ENCODE measurements around the gene SLC44A4.
"Not testable (repeated sequence)": the region's sequence is repeated elsewhere in the genome, so short reads cannot be mapped to it uniquely, and the experiment has no call there.

SLC44A4 gene

DNA sequence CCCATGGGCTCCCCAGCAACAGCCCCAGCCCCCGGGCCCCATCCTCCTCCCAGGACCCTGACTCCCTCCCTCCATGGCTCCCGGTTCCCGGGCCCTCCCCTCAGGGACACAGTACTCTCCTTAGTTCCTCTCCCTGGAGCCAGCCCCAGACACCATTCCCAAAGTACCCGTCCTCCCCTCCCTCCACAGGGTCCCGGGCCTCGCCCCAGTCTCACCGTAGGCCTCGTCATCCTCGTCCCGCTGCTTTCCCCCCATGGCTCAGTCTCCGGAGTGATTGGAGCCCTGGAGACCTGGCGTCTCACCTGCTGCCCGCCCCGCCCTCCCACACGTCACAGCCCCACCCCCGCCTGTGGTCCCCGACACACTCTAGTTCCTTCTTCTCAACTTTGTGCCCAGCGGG, at the start of gene SLC44A4:
Gene SLC44A4, minus strand, starts transcription at position 272 of the 400 bp plus-strand sequence. Its CDS starts 17 bp downstream, at position 255.
- no peak for DNase-seq

DNA sequence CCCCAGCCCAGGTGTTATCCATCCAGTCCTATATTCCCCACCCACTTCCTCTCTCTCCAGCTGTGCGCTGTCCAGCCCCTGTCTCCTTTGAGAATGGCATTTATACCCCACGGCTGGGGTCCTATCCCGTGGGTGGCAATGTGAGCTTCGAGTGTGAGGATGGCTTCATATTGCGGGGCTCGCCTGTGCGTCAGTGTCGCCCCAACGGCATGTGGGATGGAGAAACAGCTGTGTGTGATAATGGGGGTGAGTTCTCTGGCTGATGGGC, 49.8 kb upstream of the SLC44A4 start:
- no peak for DNase-seq

DNA sequence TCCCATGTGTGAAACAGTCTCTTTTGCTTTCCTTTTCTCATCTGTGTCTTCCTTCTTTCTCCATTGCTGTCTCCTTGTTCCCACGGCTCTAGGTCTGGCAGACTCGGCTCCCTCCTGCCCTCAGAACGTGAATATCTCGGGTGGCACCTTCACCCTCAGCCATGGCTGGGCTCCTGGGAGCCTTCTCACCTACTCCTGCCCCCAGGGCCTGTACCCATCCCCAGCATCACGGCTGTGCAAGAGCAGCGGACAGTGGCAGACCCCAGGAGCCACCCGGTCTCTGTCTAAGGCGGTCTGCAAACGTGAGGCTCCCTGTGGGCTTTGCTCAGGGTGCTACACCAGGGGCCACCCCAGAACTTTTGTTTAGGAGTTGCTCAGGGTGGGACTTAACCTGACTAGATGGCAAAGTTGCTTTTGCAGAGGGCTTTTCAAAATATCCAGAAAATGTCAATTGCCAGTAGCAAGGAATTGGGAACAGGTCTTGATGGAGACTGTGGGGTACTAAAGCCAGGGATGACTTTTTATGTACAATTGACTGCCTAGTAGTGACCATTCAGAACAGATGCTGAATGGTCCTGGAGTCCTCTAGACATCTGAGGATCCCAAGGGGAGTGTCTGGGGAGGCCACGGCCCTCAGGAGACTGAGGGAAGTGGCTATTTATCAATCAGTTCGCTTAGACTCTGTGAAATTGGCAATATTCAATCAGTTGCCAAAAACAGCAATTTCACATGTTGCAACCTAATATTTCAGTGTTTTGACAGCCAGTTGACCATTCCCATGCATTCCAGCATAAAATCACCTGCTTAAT, 49.3 kb upstream of the SLC44A4 start:
- no peak for DNase-seq

DNA sequence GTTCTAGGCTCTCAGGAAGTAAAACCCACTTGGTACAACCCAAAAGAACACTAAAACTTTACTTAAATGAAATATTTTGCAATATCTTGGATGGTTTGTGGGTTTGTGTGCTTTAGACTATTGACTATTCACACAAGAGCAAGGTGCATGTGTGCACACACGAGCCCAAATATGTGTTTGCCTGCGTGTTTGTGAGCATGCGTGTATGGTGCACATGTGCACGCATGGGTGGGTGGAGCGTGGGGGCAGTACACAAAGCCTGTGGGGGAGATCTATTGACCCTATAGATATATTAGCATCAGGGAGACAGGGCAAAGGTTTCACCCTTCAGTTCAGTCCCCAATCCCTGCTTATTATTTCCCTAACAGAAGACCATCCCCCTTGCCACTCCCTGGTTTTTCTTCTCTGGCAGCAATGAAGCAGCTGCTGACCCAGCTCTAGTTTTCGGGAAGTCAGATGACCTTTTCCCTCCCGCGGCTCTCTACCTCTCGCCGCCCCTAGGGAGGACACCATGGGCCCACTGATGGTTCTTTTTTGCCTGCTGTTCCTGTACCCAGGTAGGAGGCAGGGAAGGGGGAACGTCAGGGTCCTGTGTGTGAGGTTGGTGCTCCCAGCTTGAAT, 48.6 kb upstream of the SLC44A4 start, which contains the start of gene C2:
Gene C2, plus strand, starts transcription at position 476 of the 621 bp plus-strand sequence. Its CDS starts 36 bp downstream, at position 512.
- DNase-seq, result no peak

DNA sequence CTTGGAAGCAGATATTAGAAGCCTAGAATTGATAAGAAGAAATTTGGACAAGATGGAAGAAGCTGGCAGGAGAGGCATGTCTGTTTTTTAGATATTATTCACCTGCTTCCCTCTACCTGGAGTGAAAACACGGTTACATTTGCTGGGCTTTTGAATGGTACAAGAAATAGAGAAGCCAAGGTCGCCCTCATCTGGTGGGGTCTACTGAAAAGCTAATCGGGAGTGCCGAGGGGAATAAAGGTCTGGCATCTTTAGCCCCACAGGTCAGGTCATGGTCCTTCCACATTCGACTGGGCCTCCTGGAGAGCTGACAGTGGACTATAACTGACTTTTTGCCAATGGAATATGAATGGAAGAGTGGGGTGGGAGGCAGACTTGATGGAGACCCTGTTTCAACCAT, 44.1 kb upstream of the SLC44A4 start:
- no peak for DNase-seq

DNA sequence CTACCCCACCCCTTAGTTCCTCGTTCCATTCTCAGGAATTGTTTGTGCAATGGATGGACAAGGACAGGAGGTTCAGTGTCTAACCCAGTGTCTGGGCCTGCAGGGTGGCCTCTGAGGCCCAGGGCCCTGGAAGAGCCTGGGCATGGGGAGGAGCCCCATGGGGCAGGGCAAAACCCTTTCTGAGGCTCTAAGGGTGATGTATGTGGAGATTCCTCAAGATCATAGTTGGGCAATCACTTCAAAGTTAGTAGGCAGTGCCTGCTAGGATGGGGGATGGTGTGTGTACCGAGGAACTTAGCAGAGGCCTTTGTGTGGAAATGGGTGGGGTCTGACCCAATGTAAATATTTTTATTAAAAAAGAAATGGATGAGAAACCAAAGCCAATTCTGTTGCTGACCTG, 42.0 kb upstream of the SLC44A4 start:
- no peak for DNase-seq

DNA sequence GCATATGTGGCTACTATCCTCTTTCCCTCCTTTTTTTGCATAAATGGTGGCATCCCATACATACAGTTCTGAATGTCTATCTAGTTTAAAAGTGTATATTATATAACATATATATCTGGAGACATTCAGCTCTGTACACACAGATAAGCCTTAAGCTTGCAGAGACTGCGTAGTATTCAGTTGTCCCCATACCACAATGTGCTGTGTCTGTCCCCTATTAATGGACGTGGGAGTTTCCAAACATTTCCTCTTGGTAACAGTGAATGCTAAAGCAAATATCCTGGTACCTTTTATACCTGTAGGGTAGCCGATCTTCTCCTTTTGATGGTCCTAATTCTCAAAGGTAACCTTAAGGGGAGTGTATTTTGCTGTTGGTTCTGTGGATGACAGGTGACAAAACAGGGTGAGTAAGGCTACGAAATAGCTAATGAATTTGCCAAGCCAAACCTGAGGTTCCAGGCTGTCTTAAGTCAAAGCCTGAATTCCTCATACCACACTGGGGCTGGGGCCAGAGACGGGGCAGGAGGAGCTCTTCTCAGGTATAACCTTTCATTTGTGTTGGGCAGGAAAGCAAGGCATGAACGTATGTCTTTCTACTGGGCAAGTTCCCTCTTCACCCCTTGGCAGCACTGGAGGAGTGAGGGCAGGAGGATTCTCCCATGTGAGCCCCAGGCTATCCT, 41.0 kb upstream of the SLC44A4 start:
- DNase-seq, result no peak

DNA sequence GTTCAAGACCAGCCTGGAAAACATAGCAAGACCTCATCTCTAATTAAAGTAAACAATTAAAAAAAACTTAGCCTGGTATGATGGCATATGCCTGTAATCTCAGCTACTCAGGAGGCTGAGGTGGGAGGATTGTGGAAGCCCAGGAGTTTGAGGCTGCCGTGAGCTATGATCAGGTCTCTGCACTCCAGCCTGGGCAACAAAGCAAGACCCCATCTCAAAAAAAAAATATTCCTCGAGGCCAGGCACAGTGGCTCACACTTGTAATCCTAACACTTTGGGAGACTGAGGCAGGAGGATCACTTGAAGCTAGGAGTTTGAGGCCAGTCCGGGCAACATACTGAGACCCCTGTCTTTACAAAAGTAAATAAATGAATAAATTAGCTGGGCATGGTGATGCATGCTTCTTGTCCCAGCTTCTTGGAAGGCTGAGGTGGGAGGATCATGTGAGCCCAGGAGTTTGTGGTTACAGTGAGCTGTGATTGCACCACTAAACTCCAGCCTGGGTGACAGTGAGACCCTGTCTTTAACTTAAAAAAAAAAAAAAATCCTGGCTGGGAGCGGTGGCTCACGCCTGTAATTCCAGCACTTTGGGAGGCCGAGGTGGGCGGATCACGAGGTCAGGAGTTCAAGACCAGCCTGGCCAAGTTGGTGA, 39.4 kb upstream of the SLC44A4 start:
- DNase-seq, result no peak

DNA sequence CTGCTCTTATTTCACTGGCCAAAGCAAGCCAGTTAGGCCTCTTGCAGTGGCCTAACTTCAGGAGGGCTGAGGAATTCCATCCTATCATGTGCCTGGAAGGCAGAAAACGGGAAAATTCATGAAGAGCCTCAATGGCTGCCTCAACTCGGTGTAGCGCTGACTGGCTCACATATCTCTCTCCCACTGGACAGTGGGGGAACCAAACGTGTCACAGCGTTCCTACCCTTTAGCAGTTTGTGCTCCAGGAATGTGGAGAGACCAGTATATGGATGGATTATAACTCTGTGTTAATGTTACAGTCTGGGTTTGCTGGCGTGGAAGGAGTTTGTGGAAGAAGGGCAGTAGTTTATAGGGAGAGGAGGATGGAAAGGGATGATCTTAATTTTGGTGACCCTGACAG, 37.0 kb upstream of the SLC44A4 start:
- no peak for DNase-seq

DNA sequence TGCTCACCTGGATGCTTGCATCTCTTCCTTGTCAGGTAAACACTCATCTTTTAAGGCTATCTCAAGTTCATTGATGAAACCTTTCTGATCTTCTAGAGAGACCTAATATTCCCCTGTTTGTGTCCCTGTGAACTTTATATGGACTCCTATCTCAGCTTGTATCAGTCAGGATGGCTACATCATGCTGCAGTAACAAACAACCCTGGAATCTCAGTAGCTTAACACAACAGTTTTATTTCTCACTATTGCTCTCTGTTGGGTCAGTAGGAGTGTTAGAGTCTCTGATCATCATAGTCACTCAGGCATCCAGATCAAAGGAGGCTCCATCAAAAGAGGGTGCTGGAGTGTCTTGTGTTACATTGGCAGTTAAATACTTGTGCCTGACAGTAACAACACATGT, 36.6 kb upstream of the SLC44A4 start:
- no peak for DNase-seq

DNA sequence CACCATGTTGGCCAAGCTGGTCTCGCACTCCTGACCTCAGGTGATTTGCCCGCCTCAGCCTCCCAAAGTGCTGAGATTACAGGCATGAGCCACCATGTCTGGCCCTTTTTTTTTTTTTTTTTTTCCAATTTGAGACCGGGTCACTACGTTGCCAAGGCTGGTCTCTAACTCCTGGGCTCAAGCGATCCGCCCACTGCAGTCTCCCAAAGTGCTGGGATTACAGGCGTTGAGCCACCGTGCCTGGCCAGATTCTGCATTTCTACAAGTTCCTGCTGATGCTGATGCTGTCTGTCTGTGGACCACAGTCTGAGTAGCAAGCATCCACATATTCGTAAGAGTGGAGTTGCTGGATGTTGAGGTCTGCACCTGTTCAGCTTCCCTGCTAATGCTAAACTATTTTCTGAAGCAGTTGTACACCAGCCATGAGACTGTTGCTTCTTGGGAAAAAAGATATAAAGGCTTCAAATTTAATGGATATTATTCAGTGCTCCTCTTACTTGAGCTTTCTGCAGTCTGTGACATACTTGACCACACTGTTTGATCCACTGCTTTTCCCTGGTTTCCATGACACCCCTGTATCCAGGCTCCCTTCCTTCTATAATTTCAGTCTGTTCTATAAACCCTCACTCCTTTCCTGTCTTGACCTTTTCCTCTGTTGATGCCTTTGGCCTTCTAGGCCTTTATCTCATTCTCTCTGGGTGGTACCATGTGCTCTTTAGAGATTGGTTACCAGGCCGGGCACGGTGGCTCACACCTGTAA, 33.2 kb upstream of the SLC44A4 start:
- no peak for DNase-seq

DNA sequence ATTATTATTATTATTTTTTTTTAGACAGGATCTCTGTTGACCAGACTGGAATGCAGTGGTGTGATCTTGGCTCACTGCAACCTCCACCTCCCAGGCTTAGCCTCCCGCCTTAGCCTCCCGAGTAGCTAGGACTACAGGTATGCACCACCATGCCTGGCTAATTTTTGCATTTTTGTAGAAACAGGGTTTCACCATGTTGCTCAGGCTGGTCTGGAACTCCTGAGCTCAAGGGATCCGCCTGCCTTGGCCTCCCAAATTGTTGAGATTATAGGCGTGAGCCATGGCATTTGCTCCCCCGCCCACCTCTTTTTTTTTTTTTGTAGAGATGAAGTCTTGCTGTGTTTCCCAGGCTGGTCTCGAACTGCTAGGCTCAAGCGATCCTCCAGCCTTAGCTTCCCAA, 30.5 kb upstream of the SLC44A4 start:
- DNase-seq, result not testable (repeated sequence)

DNA sequence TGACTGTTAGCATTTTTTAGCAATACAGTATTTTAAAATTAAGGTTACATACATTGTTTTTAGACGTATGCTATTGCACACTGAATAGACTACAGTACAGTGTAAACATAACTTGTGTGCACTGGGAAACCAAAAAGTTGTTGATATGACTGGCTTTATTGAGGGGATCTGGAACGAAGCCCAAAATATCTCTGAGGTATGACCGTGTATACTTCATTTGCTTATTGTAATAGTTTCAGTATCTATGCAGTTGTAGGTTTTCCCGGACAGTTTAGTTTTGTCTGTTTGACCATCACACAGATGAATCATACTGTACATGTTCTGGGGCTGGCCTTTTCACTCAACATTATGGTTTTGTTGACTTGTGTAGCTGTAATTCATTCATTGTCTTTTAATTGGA, 30.0 kb upstream of the SLC44A4 start:
- DNase-seq, result no peak

DNA sequence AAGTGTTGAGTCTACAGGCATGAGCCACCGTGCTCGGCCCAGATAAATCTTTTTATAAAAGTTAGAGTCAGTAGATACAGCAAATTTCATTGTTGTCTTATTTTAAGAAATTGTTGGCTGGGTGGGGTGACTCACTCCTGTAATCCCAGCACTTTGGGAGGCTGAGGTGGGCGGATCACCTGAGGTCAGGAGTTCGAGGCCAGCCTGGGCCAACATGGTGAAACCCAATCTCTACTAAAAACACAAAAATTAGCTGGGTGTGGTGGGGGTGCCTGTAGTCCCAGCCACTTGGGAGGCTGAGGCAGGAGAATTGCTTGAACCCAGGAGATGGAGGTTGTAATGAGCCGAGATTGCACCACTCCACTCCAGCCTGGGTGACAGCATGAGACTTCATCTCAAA, 29.5 kb upstream of the SLC44A4 start:
- DNase-seq, result not testable (repeated sequence)

DNA sequence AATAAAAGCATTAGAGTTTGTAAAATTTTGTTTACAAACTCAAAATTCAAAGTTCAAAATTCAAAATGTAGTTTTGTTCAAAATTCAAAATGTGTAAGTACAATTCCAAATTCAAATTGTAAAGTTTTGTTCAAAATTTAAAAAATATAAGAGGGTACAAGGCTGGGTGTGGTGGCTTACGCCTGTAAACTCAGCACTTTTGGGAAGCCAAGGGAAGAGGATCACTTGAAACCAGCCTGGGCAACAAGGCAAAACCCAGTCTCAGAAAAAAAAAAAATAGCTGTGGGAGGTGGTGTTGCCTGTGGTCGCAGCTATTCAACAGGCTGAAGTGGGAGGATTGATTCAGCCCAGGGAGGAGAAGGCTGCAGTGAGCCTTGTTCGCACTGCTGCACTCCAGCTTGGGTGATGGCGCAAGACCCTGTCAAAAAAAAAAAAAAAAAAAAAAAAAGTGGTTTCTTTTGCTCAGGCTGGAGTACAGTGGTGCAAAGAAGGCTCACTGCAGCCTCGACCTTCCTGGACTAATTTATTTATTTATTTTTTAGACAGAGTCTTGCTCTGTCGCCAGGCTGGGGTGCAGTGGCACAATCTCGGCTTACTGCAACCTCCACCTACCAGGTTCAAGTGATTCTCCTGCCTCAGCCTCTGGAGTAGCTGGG, 28.5 kb upstream of the SLC44A4 start:
- no peak for DNase-seq

DNA sequence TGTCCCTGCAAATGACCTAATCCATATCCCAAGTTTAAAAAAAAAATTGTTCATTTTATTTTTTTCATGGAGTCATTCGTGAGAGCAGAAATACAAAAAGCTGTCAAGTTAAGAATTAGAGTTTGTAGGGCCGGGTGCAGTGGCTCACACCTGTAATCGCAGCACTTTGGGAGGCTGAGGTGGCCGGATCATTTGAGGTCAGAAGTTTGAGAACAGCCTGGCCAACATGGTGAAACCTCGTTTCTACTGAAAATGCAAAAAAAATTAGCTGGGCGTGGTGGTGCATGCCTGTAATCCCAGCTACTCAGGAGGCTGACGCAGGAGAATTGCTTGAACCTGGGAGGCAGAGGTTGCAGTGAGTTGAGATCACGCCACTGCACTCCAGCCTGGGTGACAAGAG, 27.9 kb upstream of the SLC44A4 start:
- DNase-seq, result not testable (repeated sequence)

DNA sequence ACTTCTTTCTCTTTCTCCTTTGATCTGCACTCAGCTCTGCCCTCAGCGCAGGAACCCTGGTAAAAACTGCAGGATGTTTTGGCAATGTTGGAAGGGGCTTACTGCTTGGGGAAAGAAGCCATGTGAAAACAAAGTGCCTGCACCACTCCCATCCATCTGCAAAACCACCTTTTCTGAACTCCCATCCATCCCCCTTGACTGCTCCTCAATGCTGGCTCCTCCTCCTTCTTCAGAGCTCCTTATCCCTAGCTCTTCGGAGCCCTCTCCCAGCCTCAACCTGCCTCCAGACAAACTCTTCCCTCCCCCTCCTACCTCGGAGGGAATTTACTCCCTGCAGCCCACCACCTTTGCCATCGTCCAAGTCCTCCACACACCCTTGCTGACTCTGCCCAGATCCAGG, 27.3 kb upstream of the SLC44A4 start:
- no peak for DNase-seq

DNA sequence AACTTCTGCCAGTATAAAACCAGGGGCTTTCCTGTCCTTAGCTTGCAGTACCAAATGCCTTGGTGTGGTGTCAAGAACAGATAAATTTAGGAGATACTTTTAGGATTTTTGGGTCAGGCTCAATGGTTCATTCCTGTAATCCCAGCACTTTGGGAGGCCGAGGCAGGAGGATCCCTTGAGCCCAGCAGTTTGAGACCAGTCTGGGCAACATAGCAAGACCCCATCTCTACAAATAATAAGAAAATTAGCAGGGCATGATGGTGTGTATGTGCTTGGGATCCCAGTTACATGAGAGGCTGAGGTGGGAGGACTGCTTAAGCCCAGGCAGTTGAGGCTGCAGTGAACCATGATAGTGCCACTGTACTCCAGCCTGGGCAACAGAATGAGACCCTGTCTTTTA, 26.2 kb upstream of the SLC44A4 start:
- no peak for DNase-seq

DNA sequence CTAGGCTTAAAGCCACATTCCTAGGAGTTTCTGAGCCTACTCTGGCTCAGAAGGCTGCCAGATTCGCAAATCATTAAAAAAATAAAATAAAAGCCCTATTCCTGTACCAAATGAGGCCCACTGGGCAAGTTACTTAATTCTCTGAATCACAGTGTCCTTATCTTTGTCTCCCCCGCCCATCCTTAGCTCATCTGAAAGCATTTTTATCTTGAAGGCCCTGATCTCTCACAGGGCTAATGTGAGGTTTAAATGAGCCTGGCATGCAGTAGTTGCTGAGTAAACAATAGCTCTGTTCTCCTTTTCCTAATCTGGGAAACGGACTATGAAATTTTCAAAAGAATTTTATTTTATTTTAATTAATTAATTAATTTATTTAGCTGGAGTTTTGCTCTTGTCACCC, 25.2 kb upstream of the SLC44A4 start:
- DNase-seq, result no peak

DNA sequence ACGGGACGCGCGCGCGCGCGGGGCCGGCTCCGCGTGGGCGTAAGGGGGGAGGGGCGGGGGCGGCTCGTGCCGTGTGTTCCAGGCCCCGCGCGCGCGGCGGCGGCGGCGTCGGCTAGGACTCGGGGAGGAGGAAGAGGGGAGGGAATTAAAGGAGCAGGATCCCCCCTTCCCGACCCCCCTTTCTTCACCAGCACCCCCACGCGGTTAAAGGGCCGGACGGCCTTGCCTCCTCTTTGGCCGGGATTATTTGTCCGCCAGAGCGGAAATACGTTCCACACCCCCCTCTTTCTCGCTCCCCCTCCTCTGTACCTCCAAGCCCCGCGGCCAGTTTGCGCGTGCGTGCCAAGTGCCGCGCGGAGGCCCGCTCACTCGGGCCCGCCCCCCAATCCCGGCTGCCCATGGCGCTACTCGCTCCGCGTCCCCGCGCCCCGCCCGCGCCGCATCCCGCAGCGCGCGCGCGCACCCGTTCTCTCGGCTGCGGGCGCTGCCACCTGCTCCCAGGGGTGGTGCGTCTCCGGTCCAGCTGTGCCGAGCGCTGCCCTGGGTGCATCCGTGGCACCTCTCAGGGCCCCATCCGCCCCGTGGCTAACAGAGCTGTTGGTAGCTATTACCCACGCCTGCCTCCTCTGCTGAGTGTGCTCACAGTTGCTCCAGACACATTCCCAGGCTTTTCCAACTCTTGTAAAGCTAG, 23.3 kb upstream of the SLC44A4 start, which contains the start of gene ZBTB12:
Gene ZBTB12, minus strand, starts transcription at position 134 of the 691 bp plus-strand sequence. CDS start 781 bp downstream, outside the sequence.
- peak; percentile 86 for DNase-seq

DNA sequence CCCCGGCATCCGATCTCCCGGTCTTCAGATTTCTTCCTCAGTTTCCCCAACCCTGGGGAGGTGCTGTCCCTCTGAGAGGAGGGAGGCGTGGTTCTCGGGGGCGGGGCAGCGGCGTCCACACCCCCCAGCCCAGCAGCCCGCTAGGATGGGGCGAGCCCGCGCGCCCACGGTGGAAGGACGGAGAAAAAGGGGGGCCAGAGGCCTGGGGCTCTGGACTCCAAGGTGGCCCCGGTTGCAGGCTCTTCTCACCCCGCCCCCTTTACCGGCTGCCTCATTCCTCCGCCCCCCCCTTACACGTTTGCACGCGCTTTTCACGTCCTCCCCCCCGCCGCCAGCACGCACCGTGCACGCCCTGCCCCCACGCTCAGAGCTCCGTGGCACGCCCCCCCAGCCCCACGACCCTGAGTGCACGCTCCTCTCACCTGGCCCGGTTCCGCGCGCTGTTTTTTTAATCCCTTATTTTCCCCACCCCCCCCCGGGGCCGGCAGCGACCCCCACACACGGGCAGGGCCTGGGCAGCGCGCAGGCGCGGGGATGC, 22.7 kb upstream of the SLC44A4 start:
- DNase-seq, result no peak
